Skeletal muscle satellite cell (primary cell): ENCODE results near the gene SPAG16.

Source experiments
- H3K27me3 ChIP-seq: 2 replicates; pipeline ENCODE4 v1.7.0; 2013; ENCODE audit warnings: low read length; ENCODE audit not compliant: control insufficient read depth, insufficient read depth
- H3K36me3 ChIP-seq: 2 replicates; pipeline ENCODE4 v1.7.0; 2013; ENCODE audit warnings: mild to moderate bottlenecking, control low read depth, low read length; ENCODE audit not compliant: insufficient read depth
- H3K4me1 ChIP-seq: 2 replicates; pipeline ENCODE4 v1.7.0; 2013; ENCODE audit warnings: low read length; ENCODE audit not compliant: control insufficient read depth, insufficient read depth
- H3K4me2 ChIP-seq: 2 replicates; pipeline ENCODE4 v1.7.0; 2013; ENCODE audit warnings: mild to moderate bottlenecking, low read length
- H3K4me3 ChIP-seq: 2 replicates; pipeline ENCODE4 v1.7.0; 2013; ENCODE audit warnings: low read length
- H3K9ac ChIP-seq: 2 replicates; pipeline ENCODE4 v1.7.0; 2013; ENCODE audit warnings: mild to moderate bottlenecking, low read depth, low read length, moderate library complexity
- H3K9me3 ChIP-seq: replicated peaks from 2 replicates; pipeline ENCODE4 v1.7.0; 2013; ENCODE audit warnings: mild to moderate bottlenecking, control low read depth, low read length

Gene SPAG16

DNA sequence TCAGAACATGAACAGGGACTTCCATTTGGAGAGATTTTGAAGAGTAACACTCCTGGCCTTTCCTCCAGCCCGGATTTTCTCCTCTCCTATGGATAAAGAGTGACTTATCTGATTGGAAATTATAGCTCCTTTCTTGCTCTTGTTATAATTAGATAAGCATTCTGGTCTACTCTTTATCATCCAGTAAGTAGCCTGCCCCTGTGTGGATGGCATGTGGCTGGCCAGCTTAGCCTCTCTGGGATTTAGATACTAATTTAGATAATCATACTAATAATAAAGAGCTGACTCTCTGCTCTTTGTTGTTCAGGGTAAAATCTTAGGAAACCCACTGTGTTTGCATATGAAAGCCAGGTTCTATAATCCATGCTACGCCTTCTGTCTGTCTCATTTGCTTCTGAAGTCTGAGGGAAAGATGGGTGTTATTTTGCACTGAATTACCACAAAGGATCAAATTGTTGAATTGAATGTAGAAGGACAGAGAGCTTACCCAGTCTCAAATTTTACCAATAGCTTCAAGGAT lies 438.8 kb downstream of the SPAG16 start:
- Histone ChIP-seq H3K36me3 (no peaks in the 10 kb centered on the region), H3K4me3 (no peak overlapping the region), H3K9ac (no peak overlapping the region), H3K4me2 (no peak overlapping the region), H3K27me3 (no peaks in the 10 kb centered on the region), H3K4me1 (no peaks in the 10 kb centered on the region), H3K9me3 (no peaks in the 10 kb centered on the region)

DNA sequence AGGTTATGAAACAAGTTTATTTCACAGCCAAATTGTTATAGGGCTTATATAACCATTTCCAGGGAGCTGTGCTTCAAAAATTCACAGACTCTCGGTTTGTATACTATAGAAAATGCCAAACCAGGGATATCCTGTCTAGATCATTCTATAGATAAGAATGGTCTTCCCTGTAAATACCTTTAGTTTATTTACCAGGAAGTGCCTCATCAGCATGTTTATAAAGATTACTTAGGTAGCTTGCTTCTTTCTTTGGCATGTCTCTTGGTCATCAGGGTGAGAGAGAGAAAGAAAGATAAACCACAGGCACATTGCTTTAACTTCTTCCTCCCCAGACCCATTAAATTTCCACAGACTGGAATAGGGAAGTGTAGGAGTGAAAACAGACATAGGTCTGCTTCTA lies 439.4 kb downstream of the SPAG16 start:
- Histone ChIP-seq H3K9ac (no peak overlapping the region), H3K4me1 (no peaks in the 10 kb centered on the region), H3K9me3 (no peaks in the 10 kb centered on the region), H3K4me2 (no peak overlapping the region), H3K27me3 (no peaks in the 10 kb centered on the region), H3K36me3 (no peaks in the 10 kb centered on the region), H3K4me3 (no peak overlapping the region)

DNA sequence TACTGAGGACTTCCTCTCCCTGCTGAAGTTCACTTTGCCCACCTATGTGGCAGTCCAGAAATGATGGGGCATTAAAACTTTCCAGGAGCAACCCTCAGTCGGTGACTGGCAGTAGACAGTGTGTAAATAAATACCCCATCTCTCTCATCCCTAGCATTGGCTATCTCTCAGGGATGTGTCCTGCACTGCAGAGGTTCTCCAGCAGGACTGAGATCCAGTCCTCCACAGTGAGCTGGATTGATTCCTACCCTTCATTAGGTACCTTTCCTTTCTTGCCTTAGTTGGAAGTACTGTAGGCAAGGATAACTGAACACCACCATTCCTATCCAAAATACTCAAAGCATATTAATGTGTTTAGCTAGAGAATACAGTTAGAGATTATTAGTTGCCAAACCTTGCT lies 441.8 kb downstream of the SPAG16 start:
- no peak overlapping the region for H3K4me3 ChIP-seq
- no peaks in the 10 kb centered on the region for H3K4me1 ChIP-seq
- no peak overlapping the region for H3K9ac ChIP-seq
- H3K4me2 ChIP-seq = no peak overlapping the region
- no peaks in the 10 kb centered on the region for H3K9me3 ChIP-seq
- no peaks in the 10 kb centered on the region for H3K36me3 ChIP-seq
- no peaks in the 10 kb centered on the region for H3K27me3 ChIP-seq

GRCh38 chr2:213733893-213734292 lies 449.6 kb downstream of the SPAG16 start:
- no peak overlapping the region for H3K9ac ChIP-seq
- H3K36me3 ChIP-seq = no peaks in the 10 kb centered on the region
- H3K4me2 ChIP-seq = no peak overlapping the region
- H3K4me1 ChIP-seq = no peaks in the 10 kb centered on the region
- no peak overlapping the region for H3K4me3 ChIP-seq
- no peaks in the 10 kb centered on the region for H3K27me3 ChIP-seq
- H3K9me3 ChIP-seq = no peaks in the 10 kb centered on the region

DNA sequence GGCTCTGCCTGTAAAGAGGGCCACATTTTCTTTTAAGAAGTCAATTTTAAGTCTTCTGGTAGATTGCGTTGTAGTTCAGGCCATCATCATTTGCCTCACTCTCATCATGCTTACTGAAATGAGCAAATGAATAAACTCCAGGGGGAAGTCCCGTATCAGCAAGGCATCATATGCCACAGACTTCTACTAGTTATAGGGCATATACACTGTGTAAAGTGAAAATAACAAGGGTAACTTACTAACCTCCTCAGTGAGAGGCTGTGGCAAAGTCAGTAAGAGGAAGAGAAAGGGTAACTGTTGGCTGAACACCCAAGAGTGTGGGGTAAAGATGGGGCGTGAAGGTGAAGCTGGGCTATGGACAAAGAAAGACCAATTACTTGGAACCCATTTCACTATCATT lies 456.2 kb downstream of the SPAG16 start:
- Histone ChIP-seq H3K9me3 (no peaks in the 10 kb centered on the region), H3K4me3 (no peak overlapping the region), H3K27me3 (no peaks in the 10 kb centered on the region), H3K36me3 (no peaks in the 10 kb centered on the region), H3K4me2 (no peak overlapping the region), H3K9ac (no peak overlapping the region), H3K4me1 (no peaks in the 10 kb centered on the region)

DNA sequence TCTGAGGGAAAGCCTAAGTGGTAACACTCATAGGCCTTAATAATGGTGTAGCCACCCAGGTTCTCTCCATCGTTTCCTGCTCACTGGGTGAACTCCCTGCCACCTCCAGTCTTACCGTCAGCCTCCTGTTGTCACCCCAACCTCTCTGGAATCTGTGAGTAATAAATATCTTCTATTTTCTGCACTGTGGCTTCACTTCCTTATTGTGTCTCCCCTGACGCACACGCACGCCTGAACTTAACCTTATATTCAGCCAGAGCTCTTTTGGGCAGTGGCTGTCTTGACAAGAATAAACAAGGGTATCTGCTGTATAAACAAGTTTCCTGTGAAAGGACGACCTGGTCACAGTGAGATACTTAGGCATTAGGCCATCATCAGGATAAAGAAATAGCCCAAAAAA lies 467.2 kb downstream of the SPAG16 start:
- H3K9ac ChIP-seq = no peak overlapping the region
- no peaks in the 10 kb centered on the region for H3K9me3 ChIP-seq
- no peaks in the 10 kb centered on the region for H3K27me3 ChIP-seq

GRCh38 chr2:213752575-213752974 lies 468.3 kb downstream of the SPAG16 start:
- no peak overlapping the region for H3K4me2 ChIP-seq
- H3K4me1 ChIP-seq = no peaks in the 10 kb centered on the region
- H3K4me3 ChIP-seq = no peak overlapping the region
- no peak overlapping the region for H3K9ac ChIP-seq
- H3K27me3 ChIP-seq = no peaks in the 10 kb centered on the region
- H3K9me3 ChIP-seq = no peaks in the 10 kb centered on the region
- H3K36me3 ChIP-seq = no peaks in the 10 kb centered on the region

More for the DNA sequence above, 467.2 kb downstream of the SPAG16 start:
- H3K4me3 ChIP-seq = no peak overlapping the region
- H3K36me3 ChIP-seq = no peaks in the 10 kb centered on the region
- no peaks in the 10 kb centered on the region for H3K4me1 ChIP-seq
- H3K4me2 ChIP-seq = no peak overlapping the region

GRCh38 chr2:213757525-213757924 lies 473.3 kb downstream of the SPAG16 start:
- H3K4me2 ChIP-seq = no peak overlapping the region
- no peaks in the 10 kb centered on the region for H3K4me1 ChIP-seq
- no peak overlapping the region for H3K4me3 ChIP-seq
- no peaks in the 10 kb centered on the region for H3K36me3 ChIP-seq
- H3K27me3 ChIP-seq = no peaks in the 10 kb centered on the region
- no peaks in the 10 kb centered on the region for H3K9me3 ChIP-seq
- no peak overlapping the region for H3K9ac ChIP-seq

GRCh38 chr2:213763354-213763753 lies 479.1 kb downstream of the SPAG16 start:
- Histone ChIP-seq H3K4me2 (no peak overlapping the region), H3K4me1 (no peaks in the 10 kb centered on the region), H3K9me3 (no peaks in the 10 kb centered on the region), H3K4me3 (no peak overlapping the region), H3K36me3 (no peaks in the 10 kb centered on the region), H3K27me3 (no peaks in the 10 kb centered on the region), H3K9ac (no peak overlapping the region)

- Histone ChIP-seq H3K9ac (no peak overlapping the region), H3K36me3 (no peaks in the 10 kb centered on the region), H3K27me3 (no peaks in the 10 kb centered on the region), H3K4me3 (no peak overlapping the region), H3K4me2 (no peak overlapping the region), H3K9me3 (no peaks in the 10 kb centered on the region), H3K4me1 (no peaks in the 10 kb centered on the region)
These were observed 479.7 kb downstream of the SPAG16 start for GRCh38 chr2:213763963-213764362.

DNA sequence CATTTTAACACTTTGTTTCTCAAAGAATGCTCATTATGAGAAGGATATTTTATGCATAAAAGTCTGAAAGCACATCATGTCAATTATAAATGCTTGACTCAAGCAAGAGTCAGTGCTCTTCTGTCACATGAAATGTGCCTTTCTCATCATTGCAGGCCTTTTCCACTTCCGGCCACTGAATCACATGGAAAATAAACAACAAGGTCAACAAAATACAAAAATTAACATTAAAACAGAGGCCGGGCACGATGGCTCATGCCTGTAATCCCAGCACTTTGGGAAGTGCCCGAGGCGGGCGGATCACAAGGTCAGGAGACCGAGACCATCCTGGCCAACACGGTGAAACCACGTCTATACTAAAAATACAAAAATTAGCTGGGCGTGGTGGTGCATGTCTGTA lies 480.6 kb downstream of the SPAG16 start:
- Histone ChIP-seq H3K9ac (no peak overlapping the region), H3K9me3 (no peaks in the 10 kb centered on the region), H3K36me3 (no peaks in the 10 kb centered on the region), H3K4me3 (no peak overlapping the region), H3K27me3 (no peaks in the 10 kb centered on the region), H3K4me2 (no peak overlapping the region), H3K4me1 (no peaks in the 10 kb centered on the region)

- H3K4me2 ChIP-seq = no peak overlapping the region
- H3K9ac ChIP-seq = no peak overlapping the region
- no peaks in the 10 kb centered on the region for H3K36me3 ChIP-seq
- H3K27me3 ChIP-seq = no peaks in the 10 kb centered on the region
- H3K4me1 ChIP-seq = no peaks in the 10 kb centered on the region
- no peaks in the 10 kb centered on the region for H3K9me3 ChIP-seq
- no peak overlapping the region for H3K4me3 ChIP-seq
These were observed 481.8 kb downstream of the SPAG16 start for GRCh38 chr2:213766062-213766461.
